ENCODE results near the gene SLC7A7. TPM values are rescaled to one million over a fixed set of nuclear protein-coding genes. Genes with fewer than 3 reads are reported as not detected.

Gene SLC7A7
- total and polyA plus RNA-seq, 2 of the 13 experiments (the other 11 are each of a cell fraction or from before 2014, with no cell fraction given), result 0.13 to 0.63 TPM

- TF ChIP-seq PCBP1 (IDR thresholded peaks at IDR 0.05; ENCODE audit: borderline replicate concordance, low read depth, low read length) (no peak), SALL1 (CRISPR knock-in tag; IDR thresholded peaks at IDR 0.05) (peak; percentile 21; the same call in 1 of the 2 replicates), ISL2 (CRISPR knock-in tag; IDR thresholded peaks at IDR 0.05) (no peak), ZNF704 (CRISPR knock-in tag; IDR thresholded peaks at IDR 0.05; ENCODE audit: borderline replicate concordance) (no peak), GMEB1 (CRISPR knock-in tag; IDR thresholded peaks at IDR 0.05; ENCODE audit: borderline replicate concordance) (no peak; the same call in 1 of the 2 replicates), MIER3 (CRISPR knock-in tag; IDR thresholded peaks at IDR 0.05; ENCODE audit: borderline replicate concordance) (peak; percentile 47; the same call in 1 of the 2 replicates), ZNF549 (CRISPR knock-in tag; IDR thresholded peaks at IDR 0.05) (no peak), KAT2B (IDR thresholded peaks at IDR 0.05; ENCODE audit: borderline replicate concordance, low read depth, low read length) (no peak), NFE2 (CRISPR knock-in tag; IDR thresholded peaks at IDR 0.05) (no peak), NFAT5 (CRISPR knock-in tag; IDR thresholded peaks at IDR 0.05) (no peak), TARDBP (CRISPR knock-in tag; IDR thresholded peaks at IDR 0.05) (peak; percentile 78), ASH2L (IDR thresholded peaks at IDR 0.05; ENCODE audit: insufficient read length, low read depth, low read length) (peak; percentile 44), ATF6 (CRISPR knock-in tag; conservative IDR thresholded peaks at IDR 0.05) (no peak), MLXIP (CRISPR knock-in tag; IDR thresholded peaks at IDR 0.05; ENCODE audit: borderline replicate concordance) (no peak), ZNF674 (CRISPR knock-in tag; IDR thresholded peaks at IDR 0.05; ENCODE audit: low read depth) (no peak), CC2D1A (CRISPR knock-in tag; IDR thresholded peaks at IDR 0.05) (no peak)
Observed at GRCh38 chr14:22796087-22796707, 19.0 kb downstream of the SLC7A7 start (continued).

Data from HepG2 (cell line).